PC-9 (cell line): ENCODE data around the gene DPP10. TPM values are rescaled to one million over a fixed set of nuclear protein-coding genes. Genes with fewer than 3 reads are reported as not detected.

Experiments
- BruUV-seq: library from RNA; stranded (reverse); fragments of 400-500 nt; replicated peaks from 2 replicates; lab custom pipeline; 2021; lab: Mats Ljungman, UMichigan
- CTCF ChIA-PET: fragments of 300-600 bp; sonication (Branson Sonifier 250); formaldehyde crosslinking; loops from one replicate; lab custom pipeline; 2022; ENCODE audit warnings: antibody characterized with exemption; lab: Charles Lee
- POLR2A ChIA-PET: fragments of 300-600 bp; sonication (Branson Sonifier 250); formaldehyde crosslinking; loops from one replicate; lab custom pipeline; 2022; ENCODE audit warnings: antibody characterized with exemption; ENCODE audit not compliant: unreplicated experiment; lab: Charles Lee
- DNase-seq, 2 experiments: peaks; one replicate each; pipeline versions ENCODE4 v3.0.0 to v3.0.0-alpha.2; 2015 to 2022; ENCODE audit warnings: mixed read lengths in 1 of 2
- H2AFZ ChIP-seq: fragments of 200-600 bp; sonication (generic); 2 replicates; pipeline ENCODE4 v1.8.1; 2017; ENCODE audit warnings: antibody characterized with exemption
- H3F3A ChIP-seq: fragments of 200-600 bp; sonication (generic); 2 replicates; pipeline ENCODE4 v1.8.1; 2017; ENCODE audit warnings: antibody characterized with exemption, mild to moderate bottlenecking, low read depth; ENCODE audit not compliant: insufficient read depth
- H3K27ac ChIP-seq: fragments of 200-600 bp; sonication (generic); 2 replicates; pipeline ENCODE4 v1.6.1; 2016; ENCODE audit warnings: mixed run types
- H3K27me3 ChIP-seq: fragments of 200-600 bp; sonication (generic); 2 replicates; pipeline ENCODE4 v1.6.1; 2016; ENCODE audit warnings: low read depth, mixed run types; ENCODE audit not compliant: insufficient read depth
- H3K36me3 ChIP-seq: fragments of 200-600 bp; sonication (generic); 2 replicates; pipeline ENCODE4 v1.6.1; 2016; ENCODE audit warnings: low read depth, mixed run types
- H3K4me1 ChIP-seq: fragments of 200-600 bp; sonication (generic); replicated peaks from 2 replicates; pipeline ENCODE4 v1.6.1; 2016; ENCODE audit warnings: mixed run types; ENCODE audit not compliant: insufficient read depth
- H3K4me2 ChIP-seq: fragments of 200-600 bp; sonication (generic); 2 replicates; pipeline ENCODE4 v1.6.1; 2017; ENCODE audit warnings: mixed run types
- H3K4me3 ChIP-seq: fragments of 200-600 bp; sonication (generic); 2 replicates; pipeline ENCODE4 v1.6.1; 2016; ENCODE audit warnings: mixed run types
- H3K79me2 ChIP-seq: fragments of 200-600 bp; sonication (generic); 2 replicates; pipeline ENCODE4 v1.6.1; 2017; ENCODE audit warnings: low read depth, mixed run types
- H3K9me2 ChIP-seq: fragments of 200-600 bp; sonication (generic); 2 replicates; pipeline ENCODE4 v1.8.1; 2017; ENCODE audit warnings: mild to moderate bottlenecking; ENCODE audit not compliant: insufficient read depth
- H3K9me3 ChIP-seq: fragments of 200-600 bp; sonication (generic); 2 replicates; pipeline ENCODE4 v1.8.1; 2016; ENCODE audit warnings: low read depth; ENCODE audit not compliant: insufficient read depth
- H4K20me1 ChIP-seq: fragments of 200-600 bp; sonication (generic); 2 replicates; pipeline ENCODE4 v1.8.1; 2017; ENCODE audit not compliant: insufficient read depth
- CTCF ChIP-seq: fragments of 200-600 bp; sonication (generic); conservative IDR thresholded peaks from 2 replicates; pipeline ENCODE4 v1.6.1; 2017; ENCODE audit warnings: mixed run types, antibody characterized with exemption, mild to moderate bottlenecking, moderate library complexity
- EZH2 ChIP-seq: fragments of 200-600 bp; sonication (generic); IDR thresholded peaks from 2 replicates; pipeline ENCODE4 v1.8.0; 2017; ENCODE audit warnings: antibody characterized with exemption, low read depth
- intact Hi-C: fragments of 100-400 bp; cut with micrococcal nuclease; formaldehyde crosslinking; loops from one replicate; pipeline ENCODE4 v1.10.0; 2022; ENCODE audit not compliant: unreplicated experiment
- total RNA-seq: library from RNA; stranded (reverse); gene quantifications from 2 replicates; pipeline ENCODE4 v1.2.3, GENCODE V29; 2021

The DPP10 gene
- total RNA-seq, 1 experiment from 2014 or later, result not detected

DNA sequence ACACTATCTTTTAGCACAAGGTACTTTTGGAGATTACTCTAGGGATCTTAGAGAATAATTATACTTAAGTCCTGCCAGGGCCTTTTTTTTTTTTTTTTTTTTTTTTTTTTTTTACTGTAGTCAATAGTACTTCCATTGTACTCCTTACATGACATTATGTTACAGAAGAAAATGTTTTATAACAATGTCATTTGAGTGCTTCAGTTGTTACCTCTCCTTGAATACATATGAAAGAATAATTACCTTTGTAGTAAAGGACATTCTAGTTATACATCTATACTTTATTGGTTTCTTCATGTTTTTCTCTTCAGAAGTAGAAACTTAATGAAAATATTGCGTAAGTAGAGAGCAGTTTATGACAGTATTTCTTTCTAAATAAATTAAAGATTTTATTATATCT lies 834.9 kb downstream of the DPP10 start:
- Histone ChIP-seq H3K4me3 (no peak overlapping the region), H3K9me2 (no peaks in the 10 kb centered on the region), H3F3A (no peaks in the 10 kb centered on the region), H3K4me2 (no peak overlapping the region), H3K79me2 (no peaks in the 10 kb centered on the region), H3K27ac (no peak overlapping the region), H3K27me3 (0 out of 2 replicates have a peak, but pooled peaks cover 4% of the 10 kb centered on the region), H3K36me3 (no peaks in the 10 kb centered on the region), H4K20me1 (no peaks in the 10 kb centered on the region), H3K9me3 (no peaks in the 10 kb centered on the region), H2AFZ (no peak overlapping the region), H3K4me1 (no peaks in the 10 kb centered on the region)
- TF ChIP-seq CTCF (no peak), EZH2 (no peak)
- ChIA-PET CTCF (no interaction called here), POLR2A (no interaction called here)
- no peak for DNase-seq
- BruUV-seq, result no TSS peak
- intact Hi-C loops, result no loop called here

DNA sequence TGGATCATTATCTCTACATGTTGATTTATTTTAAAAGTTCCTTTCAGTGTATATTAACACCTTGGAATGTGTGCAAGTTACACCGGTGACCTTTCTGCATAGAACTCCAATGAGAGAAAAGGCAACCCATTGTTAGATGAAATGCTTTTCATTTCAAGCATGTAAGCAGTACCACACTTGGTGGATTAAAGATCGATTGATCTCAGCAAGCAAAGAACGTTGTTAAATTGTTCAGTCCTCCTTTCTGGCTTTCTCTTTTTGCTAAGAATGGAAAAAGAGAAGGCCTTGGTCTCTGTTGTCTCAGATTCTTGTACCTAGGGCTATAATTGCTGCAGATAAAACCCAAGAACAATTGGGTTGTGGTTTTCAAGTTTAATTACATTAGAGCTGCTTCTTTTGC lies 843.0 kb downstream of the DPP10 start:
- ChIA-PET CTCF (no interaction called here), POLR2A (no interaction called here)
- Histone ChIP-seq H3K9me2 (no peaks in the 10 kb centered on the region), H2AFZ (no peak overlapping the region), H3K9me3 (no peaks in the 10 kb centered on the region), H3K4me2 (no peak overlapping the region), H3K79me2 (no peaks in the 10 kb centered on the region), H4K20me1 (no peaks in the 10 kb centered on the region), H3K4me3 (no peak overlapping the region), H3K27me3 (no peaks in the 10 kb centered on the region), H3K36me3 (no peaks in the 10 kb centered on the region), H3F3A (no peaks in the 10 kb centered on the region), H3K27ac (no peak overlapping the region), H3K4me1 (no peaks in the 10 kb centered on the region)
- intact Hi-C loops, result no loop called here
- BruUV-seq, result no TSS peak
- no peak for DNase-seq
- TF ChIP-seq CTCF, result no peak
- no peak for TF ChIP-seq EZH2

GRCh38 chr2:115290478-115290877 lies 848.0 kb downstream of the DPP10 start:
- POLR2A ChIA-PET, result no interaction called here
- BruUV-seq, result no TSS peak
- no peak for DNase-seq

More at GRCh38 chr2:115290478-115290877, 848.0 kb downstream of the DPP10 start:
- Histone ChIP-seq H3K27ac (no peak overlapping the region), H3K4me1 (no peaks in the 10 kb centered on the region), H3K9me3 (no peaks in the 10 kb centered on the region), H3K27me3 (no peaks in the 10 kb centered on the region), H4K20me1 (no peaks in the 10 kb centered on the region), H3K79me2 (no peaks in the 10 kb centered on the region), H3K4me3 (no peak overlapping the region), H2AFZ (no peak overlapping the region), H3K36me3 (no peaks in the 10 kb centered on the region), H3K9me2 (no peaks in the 10 kb centered on the region), H3F3A (no peaks in the 10 kb centered on the region), H3K4me2 (no peak overlapping the region)
- TF ChIP-seq EZH2 (no peak), CTCF (no peak)
- CTCF ChIA-PET, result no interaction called here
- intact Hi-C loops, result no loop called here
